Transverse colon (tissue), 4 donors: Measurements from ENCODE around the gene NRN1.

Source experiments
- CTCF ChIP-seq, 5 experiments: fragments of 200-600 bp in 3 of 5; fragments of 450-650 bp in 2 of 5; sonication (generic) in 3 of 5; IDR thresholded peaks; 1 replicate in 2 of 5; 2 replicates in 3 of 5; pipeline ENCODE4 v1.5.1; 2016 to 2017; ENCODE audit warnings: antibody characterized with exemption in 5 of 5, inconsistent platforms in 3 of 5, mild to moderate bottlenecking in 2 of 5, moderate library complexity in 1 of 5
- EP300 ChIP-seq: sonication (generic); formaldehyde crosslinking; IDR thresholded peaks from one replicate; pipeline ENCODE4 v1.6.1; 2017; ENCODE audit warnings: antibody characterized with exemption, low read depth
- POLR2A ChIP-seq: fragments of 450-650 bp; IDR thresholded peaks from one replicate; pipeline ENCODE4 v1.6.1; 2016; ENCODE audit warnings: antibody characterized with exemption, mild to moderate bottlenecking, moderate library complexity
- POLR2AphosphoS5 ChIP-seq, 3 donors: sonication (generic); formaldehyde crosslinking; IDR thresholded peaks; one replicate each; pipeline ENCODE4 v1.6.1; 2016; ENCODE audit warnings: antibody characterized with exemption in 3 of 3

DNA sequence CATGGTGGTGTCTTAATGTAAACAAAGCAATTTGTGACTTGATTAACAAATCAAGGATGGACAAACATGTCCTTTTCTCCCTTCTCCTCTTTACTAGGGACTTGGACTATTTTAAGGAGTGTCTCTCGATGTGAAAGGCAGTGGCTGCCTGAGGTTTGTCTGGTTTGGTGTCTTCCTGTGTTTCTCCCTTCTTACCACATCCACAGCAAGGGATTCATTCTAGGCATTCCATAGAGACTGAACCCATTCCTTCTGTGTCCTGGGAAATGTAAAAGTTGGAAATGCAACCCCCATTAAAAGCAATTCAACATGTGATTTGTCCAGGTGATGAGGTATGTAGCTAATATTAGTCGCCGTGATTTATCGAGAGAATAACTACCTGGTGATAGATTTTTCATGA is 15.9 kb downstream of the NRN1 start:
- TF ChIP-seq CTCF (IDR thresholded peaks at IDR 0.05) (no peak), EP300 (no peak), POLR2A (no peak), POLR2AphosphoS5 (IDR thresholded peaks at IDR 0.05) (no peak)
